Aorta (tissue), 5 donors: ENCODE data around the gene INF2. TPM values are rescaled to one million over a fixed set of nuclear protein-coding genes. Genes with fewer than 3 reads are reported as not detected.

Experiments used
- ATAC-seq: fragments of 200-7000 bp; cut with Tn5 transposase; one replicate; pipeline ENCODE4 v1.9.1; 2022; ENCODE audit warnings: moderate library complexity; ENCODE audit not compliant: low FRiP score
- DNase-seq, 2 donors: peaks; one replicate each; pipeline ENCODE4 v3.0.0-alpha.2; 2020
- H3K27ac ChIP-seq, 2 donors: one replicate each; pipeline ENCODE4 v1.5.1; 2013; ENCODE audit warnings: low read length in 2 of 2, mild to moderate bottlenecking in 2 of 2, moderate library complexity in 2 of 2, control low read depth in 1 of 2, inconsistent platforms in 1 of 2, low read depth in 1 of 2
- H3K27me3 ChIP-seq, 2 donors: one replicate each; pipeline ENCODE4 v1.6.1; 2013; ENCODE audit warnings: control low read depth in 1 of 2, low read length in 1 of 2, mild to moderate bottlenecking in 1 of 2, moderate library complexity in 1 of 2; ENCODE audit not compliant: insufficient read depth in 2 of 2, control insufficient read depth in 1 of 2
- H3K36me3 ChIP-seq, 2 donors: one replicate each; pipeline ENCODE4 v1.6.1; 2013; ENCODE audit warnings: control low read depth in 1 of 2, low read length in 1 of 2, mild to moderate bottlenecking in 1 of 2; ENCODE audit not compliant: insufficient read depth in 2 of 2, control insufficient read depth in 1 of 2
- H3K4me1 ChIP-seq, 2 donors: one replicate each; pipeline ENCODE4 v1.6.1; 2013; ENCODE audit warnings: low read length in 2 of 2, control low read depth in 1 of 2, mild to moderate bottlenecking in 1 of 2, moderate library complexity in 1 of 2; ENCODE audit not compliant: insufficient read depth in 2 of 2, control insufficient read depth in 1 of 2
- H3K4me3 ChIP-seq, 2 donors: one replicate each; pipeline ENCODE4 v1.5.1; 2013; ENCODE audit warnings: low read length in 2 of 2, control low read depth in 1 of 2, mild to moderate bottlenecking in 1 of 2
- H3K9me3 ChIP-seq: one replicate; pipeline ENCODE4 v1.6.1; 2013; ENCODE audit warnings: mild to moderate bottlenecking, low read length; ENCODE audit not compliant: control insufficient read depth
- WGBS, 2 donors: extraction: QIAGEN DNeasy Blood & Tissue Kit; methylation state at CpG; one replicate each; pipeline ENCODE4 v1.1.7; 2013; 5-methylcytosine and 5-hydroxymethylcytosine counted together
- intact Hi-C, 2 donors: fragments of 100-400 bp; cut with DNase I; formaldehyde crosslinking; loops; one replicate each; pipeline versions ENCODE4 v1.14.2 to v1.15.0; 2022
- polyA plus RNA-seq, 2 donors: library from polyadenylated mRNA; stranded (reverse); fragments of 200-250 nt; gene quantifications; one replicate each; pipeline ENCODE4 v1.2.3, GENCODE V29; 2013
- total RNA-seq, 2 donors: library from RNA; stranded (reverse); fragmentation: NEBNext Ultra II Directional; extraction: Animal tissue kit (Norgen Biotek cat#: 25700); gene quantifications; one replicate each; pipeline ENCODE4 v1.2.1, GENCODE V29; 2021
- donor health status: healthy with polysubstance abuse.
- donor health status: Bipolar disorder and iron deficiency.
- donor health status: DM: no; HTN: no; CAD: no.
- donor health status: DM: no; HTN: no; CAD: no.
- donor health status: DM: yes; HTN: yes; CAD: no.

Gene INF2
- total and polyA plus RNA-seq, 4 donors: 31.9 to 185 (median 93.2) TPM

DNA sequence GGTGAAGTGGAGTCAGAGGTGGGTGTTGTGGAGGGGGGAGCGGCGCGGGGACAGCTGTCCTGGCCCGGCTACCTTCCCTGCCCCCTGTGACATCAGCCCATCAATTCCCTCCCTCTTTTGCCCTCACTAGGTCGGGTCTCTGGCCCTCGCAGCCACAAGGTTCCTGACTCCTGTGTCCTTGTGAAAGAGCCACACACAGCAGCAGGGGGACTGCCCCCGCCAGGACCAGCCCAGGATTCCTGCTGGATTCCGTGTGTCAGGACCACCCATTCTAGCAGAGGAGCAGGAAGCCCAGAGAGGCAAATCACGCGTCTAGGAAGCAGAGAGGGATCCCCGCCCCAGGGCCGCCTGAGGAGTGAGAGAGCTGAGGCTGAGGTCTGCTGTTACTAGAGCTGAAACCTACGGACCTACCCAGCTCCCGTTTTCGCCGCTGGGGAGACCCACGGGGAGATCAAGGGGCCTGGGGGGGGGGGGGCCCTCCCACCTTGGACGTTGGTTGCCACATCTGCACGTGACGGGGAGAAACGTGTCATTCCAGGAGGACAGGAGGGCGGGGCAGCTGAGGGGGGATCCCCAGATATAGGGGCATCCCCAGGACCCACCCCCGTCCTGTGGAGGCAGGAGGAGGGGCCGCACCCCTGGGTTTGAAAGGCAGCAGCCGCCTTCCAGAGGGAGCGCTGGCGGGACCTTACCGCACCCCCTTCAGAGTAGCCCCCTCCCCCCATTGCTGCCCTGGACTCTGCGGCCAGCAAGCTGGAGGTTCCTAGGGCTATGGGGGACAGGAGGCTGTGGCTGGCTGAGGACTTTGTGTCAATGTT is 12.5 kb upstream of the INF2 start:
- Histone ChIP-seq H3K27me3 (no peaks in the 10 kb centered on the region), H3K4me3 (no peak overlapping the region), H3K36me3 (no peaks in the 10 kb centered on the region), H3K27ac (peak overlapping the region in 1 of 2 donors; percentile 30), H3K9me3 (no peaks in the 10 kb centered on the region), H3K4me1 (no peaks in the 10 kb centered on the region)
- intact Hi-C loops: no loop called here
- ATAC-seq (peak; percentile 1), DNase-seq (peak; percentile 64 to 78)
- 46 to 57% methylated on average over 24 to 29 of the region's 29 CpGs for WGBS, 2 donors

DNA sequence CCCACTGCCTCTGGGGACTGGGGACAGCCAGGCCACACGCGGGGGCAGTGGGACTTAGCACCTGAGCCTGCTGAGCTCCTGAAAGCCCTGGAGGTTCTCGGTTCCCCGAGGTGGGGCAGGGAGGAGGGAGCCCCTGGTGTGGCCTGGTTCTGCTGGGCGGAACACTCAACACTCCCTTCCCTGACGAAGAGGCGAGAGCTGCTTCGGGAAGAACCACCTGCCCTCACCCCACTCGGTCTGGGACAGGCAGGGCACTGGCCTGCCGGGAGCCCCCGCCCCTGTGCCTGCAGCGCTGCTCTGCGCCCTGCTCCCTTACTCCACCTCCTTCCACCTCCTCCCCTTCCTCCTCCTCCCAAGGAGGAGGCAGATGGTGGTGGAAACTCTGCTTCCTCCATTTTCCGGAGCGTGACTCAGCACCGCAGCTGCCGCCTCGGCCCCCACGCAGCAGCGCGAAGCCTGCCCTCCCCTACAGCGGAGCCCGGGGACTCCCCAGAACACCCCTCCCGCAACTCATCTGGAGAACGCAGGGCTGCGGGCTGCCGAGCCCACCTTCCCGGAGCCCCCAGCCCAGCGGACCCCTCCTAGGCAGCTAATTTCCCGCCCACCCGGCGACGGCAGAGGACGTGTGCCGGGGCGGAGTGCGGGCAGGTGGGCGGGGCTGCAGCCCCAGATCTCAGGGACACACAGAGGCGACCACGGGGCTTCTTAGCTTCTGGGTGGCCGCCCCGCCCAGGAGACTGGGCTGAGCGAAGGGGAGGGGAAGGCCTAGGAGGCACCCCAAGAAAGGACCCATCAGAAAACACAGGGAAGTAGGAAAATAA is 11.7 kb upstream of the INF2 start:
- H3K9me3 ChIP-seq: no peaks in the 10 kb centered on the region
- peak overlapping the region; percentile 28 to 35 for H3K4me3 ChIP-seq
- H3K27me3 ChIP-seq: no peaks in the 10 kb centered on the region
- DNase-seq (peak; percentile 90 to 92), ATAC-seq (peak; percentile 85)
- no peaks in the 10 kb centered on the region for H3K4me1 ChIP-seq
- WGBS, 2 donors: 1% methylated on average over 42 to 43 of the region's 43 CpGs
- peak overlapping the region in 1 of 2 donors; percentile 30 for H3K27ac ChIP-seq
- H3K36me3 ChIP-seq: no peaks in the 10 kb centered on the region
- intact Hi-C loops: no loop called here

DNA sequence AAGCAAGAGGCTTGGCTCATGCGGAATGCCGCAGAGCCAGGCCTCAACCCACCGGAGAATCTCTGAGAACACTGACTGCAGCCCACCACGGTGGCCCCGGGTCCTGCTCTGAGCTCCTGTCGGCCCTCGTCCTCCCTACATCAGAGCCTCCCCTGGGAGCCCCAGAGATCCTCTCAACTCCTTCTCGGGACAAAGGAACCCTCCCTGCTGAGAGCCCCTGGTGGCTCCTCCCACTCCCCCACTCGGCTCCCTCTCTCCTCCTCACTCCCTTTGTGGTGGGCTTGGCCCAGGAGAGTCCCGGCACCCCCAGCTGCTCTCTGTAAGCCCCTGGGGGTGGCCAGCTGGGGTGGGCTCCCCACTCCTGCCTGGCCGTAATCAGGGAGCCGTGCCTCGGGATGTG is 11.1 kb upstream of the INF2 start:
- Histone ChIP-seq H3K4me3 (peak overlapping the region; percentile 28 to 35), H3K9me3 (no peaks in the 10 kb centered on the region), H3K27me3 (no peaks in the 10 kb centered on the region), H3K36me3 (no peaks in the 10 kb centered on the region), H3K27ac (peak overlapping the region in 1 of 2 donors; percentile 30), H3K4me1 (no peaks in the 10 kb centered on the region)
- DNase-seq (peak in 1 of 2 donors; percentile 64), ATAC-seq (peak; percentile 3)
- intact Hi-C loops: no loop called here
- 19% methylated on average over 13 of the region's 13 CpGs for WGBS, 2 donors

GRCh38 chr14:104678901-104679705 is 10.3 kb upstream of the INF2 start:
- intact Hi-C loops: no loop called here
- ATAC-seq: no peak
- Histone ChIP-seq H3K4me3 (no peak overlapping the region), H3K9me3 (no peaks in the 10 kb centered on the region), H3K27ac (peak overlapping the region in 1 of 2 donors; percentile 7), H3K27me3 (no peaks in the 10 kb centered on the region), H3K36me3 (no peaks in the 10 kb centered on the region), H3K4me1 (no peaks in the 10 kb centered on the region)
- DNase-seq: peak in 1 of 2 donors; percentile 53
- WGBS, 2 donors: 85 to 87% methylated on average over 18 of the region's 18 CpGs

GRCh38 chr14:104680056-104680805 is 9.2 kb upstream of the INF2 start:
- DNase-seq (peak; percentile 85 to 92), ATAC-seq (no peak)
- 50 to 54% methylated on average over 21 of the region's 21 CpGs for WGBS, 2 donors
- H3K27me3 ChIP-seq: no peaks in the 10 kb centered on the region
- no peak overlapping the region for H3K4me3 ChIP-seq
- H3K36me3 ChIP-seq: no peaks in the 10 kb centered on the region
- H3K4me1 ChIP-seq: no peaks in the 10 kb centered on the region
- no peaks in the 10 kb centered on the region for H3K9me3 ChIP-seq
- peak overlapping the region in 1 of 2 donors; percentile 52 for H3K27ac ChIP-seq
- intact Hi-C loops: no loop called here

DNA sequence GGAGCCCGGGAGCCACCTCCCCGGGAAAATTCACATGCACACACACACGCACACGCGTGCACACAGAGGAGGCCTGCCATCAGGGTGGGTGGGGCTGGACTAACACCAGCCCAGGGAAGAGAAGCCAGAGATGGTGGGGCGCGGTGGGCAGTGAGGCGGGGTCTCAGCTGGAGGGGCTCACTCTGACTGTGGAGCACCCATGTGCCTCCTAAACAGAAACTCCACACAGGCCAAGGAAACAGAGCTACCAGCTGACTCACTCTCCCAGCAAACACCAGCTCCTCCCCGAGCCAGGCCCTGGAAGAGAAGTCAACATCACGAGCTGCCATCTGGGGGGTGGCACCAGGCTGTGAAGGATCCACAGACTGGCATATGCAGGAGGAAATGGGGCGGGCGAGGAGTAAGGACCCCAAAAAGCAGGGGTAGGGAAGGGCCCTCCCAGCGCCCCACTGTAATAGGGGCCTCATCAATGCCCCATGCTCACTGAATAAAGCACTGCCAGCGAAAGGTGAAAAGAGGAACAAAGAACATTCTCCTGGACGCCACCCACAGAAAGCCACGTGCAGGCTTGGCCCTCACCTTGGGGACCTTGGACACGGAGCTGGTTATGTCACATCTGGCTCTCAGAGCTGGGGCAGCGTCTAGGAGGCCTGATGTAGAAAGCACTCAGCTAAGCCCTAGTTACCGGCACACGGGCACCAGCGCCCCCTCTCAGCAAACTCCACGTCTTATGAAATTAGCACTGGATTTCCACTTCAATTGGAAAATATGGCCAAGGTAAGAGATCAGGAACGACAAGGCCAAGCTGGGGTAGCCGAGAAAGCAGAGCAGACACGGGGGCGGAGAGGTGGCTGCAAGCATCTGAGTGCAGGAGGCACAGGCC is 8.4 kb upstream of the INF2 start:
- H3K4me1 ChIP-seq: no peaks in the 10 kb centered on the region
- H3K4me3 ChIP-seq: no peak overlapping the region
- no peaks in the 10 kb centered on the region for H3K27me3 ChIP-seq
- H3K27ac ChIP-seq: peak overlapping the region; percentile 39 to 77
- intact Hi-C loops: no loop called here
- H3K36me3 ChIP-seq: no peaks in the 10 kb centered on the region
- DNase-seq: peak in 1 of 2 donors; percentile 90
- WGBS, 2 donors: 23 to 24% methylated on average over 26 of the region's 26 CpGs
- ATAC-seq: peak; percentile 61
- no peaks in the 10 kb centered on the region for H3K9me3 ChIP-seq

DNA sequence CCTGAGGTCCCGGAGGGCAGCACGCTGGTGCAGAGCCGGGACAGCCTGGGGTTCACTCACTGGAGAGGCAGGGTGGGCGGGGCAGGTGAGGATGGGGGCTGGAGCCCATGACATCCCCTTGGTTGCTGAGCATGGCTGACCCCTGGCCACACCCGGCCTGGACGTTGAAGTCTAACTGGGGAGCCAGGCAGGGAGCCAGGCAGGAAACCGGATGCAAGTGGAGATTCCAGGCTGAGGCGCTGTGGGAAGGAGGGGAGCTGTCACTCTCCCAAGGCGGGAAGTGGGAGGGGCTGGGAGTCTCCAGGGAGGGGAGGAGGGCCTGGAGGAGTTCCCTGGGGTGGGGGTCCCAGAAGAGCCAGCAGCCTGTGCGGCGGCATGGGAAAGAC is 7.7 kb upstream of the INF2 start:
- ATAC-seq (peak; percentile 65), DNase-seq (peak; percentile 94)
- Histone ChIP-seq H3K27ac (peak overlapping the region in 1 of 2 donors; percentile 77), H3K27me3 (no peaks in the 10 kb centered on the region), H3K4me1 (no peaks in the 10 kb centered on the region), H3K36me3 (no peaks in the 10 kb centered on the region), H3K4me3 (no peak overlapping the region), H3K9me3 (no peaks in the 10 kb centered on the region)
- intact Hi-C loops: no loop called here
- WGBS, 2 donors: 6 to 7% methylated on average over 11 of the region's 11 CpGs
